H9 (cell line): ENCODE results near the gene FAM204A. TPM values are rescaled to one million over a fixed set of nuclear protein-coding genes. Genes with fewer than 3 reads are reported as not detected.
A peak's percentile ranks its signal among the peaks of the same experiment; 100 is the strongest.

Source experiments
- DNase-seq: peaks from one replicate; pipeline ENCODE4 v3.0.0-alpha.2; 2017
- H2AFZ ChIP-seq: one replicate; pipeline ENCODE4 v1.6.1; 2013; ENCODE audit warnings: mild to moderate bottlenecking, low read length, control low read depth, moderate library complexity
- H2AK5ac ChIP-seq: 2 replicates; pipeline ENCODE4 v1.6.1; 2013; ENCODE audit warnings: low read length, control low read depth, mixed read lengths; ENCODE audit not compliant: insufficient read length
- H2BK120ac ChIP-seq: one replicate; pipeline ENCODE4 v1.6.1; 2013; ENCODE audit warnings: low read depth, mild to moderate bottlenecking, low read length, control low read depth, inconsistent platforms; ENCODE audit not compliant: poor library complexity, severe bottlenecking
- H2BK12ac ChIP-seq: 2 replicates; pipeline ENCODE4 v1.6.1; 2013; ENCODE audit warnings: low read length, control low read depth, mixed read lengths, low read depth; ENCODE audit not compliant: insufficient read length
- H2BK15ac ChIP-seq: 2 replicates; pipeline ENCODE4 v1.6.1; 2013; ENCODE audit warnings: low read depth, low read length, control low read depth
- H2BK20ac ChIP-seq: one replicate; pipeline ENCODE4 v1.6.1; 2013; ENCODE audit warnings: low read depth, mild to moderate bottlenecking, low read length, control low read depth, inconsistent platforms; ENCODE audit not compliant: poor library complexity, severe bottlenecking
- H2BK5ac ChIP-seq: 2 replicates; pipeline ENCODE4 v1.6.1; 2013; ENCODE audit warnings: low read length, control low read depth, mixed read lengths; ENCODE audit not compliant: insufficient read length
- H3K14ac ChIP-seq: 2 replicates; pipeline ENCODE4 v1.6.1; 2013; ENCODE audit warnings: low read length, control low read depth; ENCODE audit not compliant: insufficient read depth
- H3K18ac ChIP-seq: 2 replicates; pipeline ENCODE4 v1.6.1; 2013; ENCODE audit warnings: low read depth, mild to moderate bottlenecking, mixed read lengths, low read length, control low read depth; ENCODE audit not compliant: insufficient read length
- H3K23ac ChIP-seq: 2 replicates; pipeline ENCODE4 v1.6.1; 2013; ENCODE audit warnings: low read length, control low read depth, mixed read lengths, low read depth; ENCODE audit not compliant: insufficient read length
- H3K23me2 ChIP-seq: 2 replicates; pipeline ENCODE4 v1.6.1; 2013; ENCODE audit warnings: low read depth, mild to moderate bottlenecking, mixed read lengths, low read length, control low read depth; ENCODE audit not compliant: insufficient read length, poor library complexity, severe bottlenecking
- H3K27ac ChIP-seq: 2 replicates; pipeline ENCODE4 v1.5.1; 2013; ENCODE audit warnings: low read length, control low read depth, mixed read lengths, low read depth; ENCODE audit not compliant: insufficient read length
- H3K27me3 ChIP-seq: 2 replicates; pipeline ENCODE4 v1.6.1; 2013; ENCODE audit warnings: low read length, control low read depth, inconsistent platforms; ENCODE audit not compliant: insufficient read depth
- H3K4ac ChIP-seq: 2 replicates; pipeline ENCODE4 v1.6.1; 2013; ENCODE audit warnings: low read depth, mild to moderate bottlenecking, control low read depth, inconsistent platforms, low read length, moderate library complexity
- H3K4me1 ChIP-seq: 2 replicates; pipeline ENCODE4 v1.6.1; 2013; ENCODE audit warnings: low read length, control low read depth, inconsistent platforms; ENCODE audit not compliant: insufficient read depth
- H3K4me2 ChIP-seq: 2 replicates; pipeline ENCODE4 v1.6.1; 2013; ENCODE audit warnings: low read length, control low read depth, mixed read lengths; ENCODE audit not compliant: insufficient read length, insufficient read depth
- H3K56ac ChIP-seq: 2 replicates; pipeline ENCODE4 v1.6.1; 2013; ENCODE audit warnings: low read depth, mild to moderate bottlenecking, mixed read lengths, low read length, control low read depth; ENCODE audit not compliant: insufficient read length
- H3K79me1 ChIP-seq: 2 replicates; pipeline ENCODE4 v1.6.1; 2013; ENCODE audit warnings: low read depth, mild to moderate bottlenecking, moderate library complexity, low read length, control low read depth, inconsistent platforms; ENCODE audit not compliant: insufficient read depth, poor library complexity, severe bottlenecking
- H3K79me2 ChIP-seq: 2 replicates; pipeline ENCODE4 v1.6.1; 2013; ENCODE audit warnings: low read length, control low read depth, inconsistent platforms; ENCODE audit not compliant: insufficient read depth
- H3K9ac ChIP-seq: 2 replicates; pipeline ENCODE4 v1.6.1; 2013; ENCODE audit warnings: low read length, control low read depth, mixed read lengths; ENCODE audit not compliant: insufficient read length; ENCODE audit errors: extremely low read depth
- H3K9me3 ChIP-seq: one replicate; pipeline ENCODE4 v1.6.1; 2013; ENCODE audit warnings: low read depth, low read length, inconsistent platforms; ENCODE audit not compliant: control insufficient read depth
- H3T11ph ChIP-seq: one replicate; pipeline ENCODE4 v1.6.1; 2013; ENCODE audit warnings: mild to moderate bottlenecking, low read length, control low read depth, inconsistent platforms
- H4K20me1 ChIP-seq: one replicate; pipeline ENCODE4 v1.6.1; 2013; ENCODE audit not compliant: control insufficient read depth, insufficient read length, insufficient read depth
- H4K5ac ChIP-seq: 2 replicates; pipeline ENCODE4 v1.6.1; 2013; ENCODE audit warnings: low read depth, mild to moderate bottlenecking, mixed read lengths, low read length, control low read depth; ENCODE audit not compliant: insufficient read length
- H4K8ac ChIP-seq: replicated peaks from 2 replicates; pipeline ENCODE4 v1.6.1; 2013; ENCODE audit warnings: low read length, control low read depth, mixed read lengths, low read depth; ENCODE audit not compliant: insufficient read length
- H4K91ac ChIP-seq: 2 replicates; pipeline ENCODE4 v1.6.1; 2013; ENCODE audit warnings: low read depth, mild to moderate bottlenecking, moderate library complexity, mixed read lengths, low read length, control low read depth; ENCODE audit not compliant: insufficient read length
- H3K27ac Mint-ChIP-seq, 3 experiments: 2 replicates in 2 of 3; 3 replicates in 1 of 3; pipeline ENCODE4 v1.8.0; 2020 to 2021; ENCODE audit warnings: mixed read lengths in 3 of 3, mild to moderate bottlenecking in 1 of 3, moderate library complexity in 1 of 3
- H3K27me3 Mint-ChIP-seq: 2 replicates; pipeline ENCODE4 v1.8.0; 2021; ENCODE audit warnings: low read depth, mild to moderate bottlenecking, moderate library complexity, mixed read lengths
- H3K36me3 Mint-ChIP-seq, 3 experiments: 2 replicates in 2 of 3; 3 replicates in 1 of 3; pipeline ENCODE4 v1.8.0; 2020 to 2021; ENCODE audit warnings: low read depth in 3 of 3, mixed read lengths in 3 of 3; ENCODE audit not compliant: insufficient read depth in 1 of 3
- H3K4me1 Mint-ChIP-seq, 2 experiments: 2 replicates each; pipeline ENCODE4 v1.8.0; 2020; ENCODE audit warnings: mixed read lengths in 2 of 2
- H3K4me3 Mint-ChIP-seq, 2 experiments: 2 replicates in 1 of 2; 3 replicates in 1 of 2; pipeline ENCODE4 v1.8.0; 2020 to 2021; ENCODE audit warnings: mild to moderate bottlenecking in 2 of 2, mixed read lengths in 2 of 2, moderate library complexity in 1 of 2
- H3K9me3 Mint-ChIP-seq, 2 experiments: 2 replicates in 1 of 2; 3 replicates in 1 of 2; pipeline ENCODE4 v1.8.0; 2020; ENCODE audit warnings: mild to moderate bottlenecking in 2 of 2, mixed read lengths in 2 of 2, moderate library complexity in 1 of 2
- WGBS: extraction: QIAGEN DNeasy Blood & Tissue Kit; methylation state at CpG from one replicate; pipeline ENCODE4 v1.1.7; 2013; ENCODE audit warnings: missing lambda C conversion rate, low lambda C conversion rate, mixed read lengths; ENCODE audit not compliant: insufficient read length; ENCODE audit errors: extremely low coverage; 5-methylcytosine and 5-hydroxymethylcytosine counted together
- long read RNA-seq: library from polyadenylated mRNA; unstranded; transcript quantifications from one replicate; pipeline ENCODE4 v2.0.0, GENCODE V29; 2020
- total RNA-seq: library from RNA; stranded (reverse); gene quantifications from 2 replicates; pipeline ENCODE4 v1.2.1, GENCODE V29; 2021
- TF ChIP-seq, protein P1 (sequence below): fragments of 200-600 bp; sonication (generic); conservative IDR thresholded peaks from 3 replicates; pipeline ENCODE4 v1.8.0; 2021; ENCODE audit warnings: antibody characterized with exemption, mild to moderate bottlenecking

The FAM204A gene
- 41.0 and 42.5 TPM in 2 replicates for total RNA-seq
- long read RNA-seq, full-length matches to known transcripts = 35 of 57 reads
- long read RNA-seq, partial matches to known transcripts = 10 of 57 reads
- long read RNA-seq, other reads (novel, unspliced or antisense) = 12 of 57 reads

DNA sequence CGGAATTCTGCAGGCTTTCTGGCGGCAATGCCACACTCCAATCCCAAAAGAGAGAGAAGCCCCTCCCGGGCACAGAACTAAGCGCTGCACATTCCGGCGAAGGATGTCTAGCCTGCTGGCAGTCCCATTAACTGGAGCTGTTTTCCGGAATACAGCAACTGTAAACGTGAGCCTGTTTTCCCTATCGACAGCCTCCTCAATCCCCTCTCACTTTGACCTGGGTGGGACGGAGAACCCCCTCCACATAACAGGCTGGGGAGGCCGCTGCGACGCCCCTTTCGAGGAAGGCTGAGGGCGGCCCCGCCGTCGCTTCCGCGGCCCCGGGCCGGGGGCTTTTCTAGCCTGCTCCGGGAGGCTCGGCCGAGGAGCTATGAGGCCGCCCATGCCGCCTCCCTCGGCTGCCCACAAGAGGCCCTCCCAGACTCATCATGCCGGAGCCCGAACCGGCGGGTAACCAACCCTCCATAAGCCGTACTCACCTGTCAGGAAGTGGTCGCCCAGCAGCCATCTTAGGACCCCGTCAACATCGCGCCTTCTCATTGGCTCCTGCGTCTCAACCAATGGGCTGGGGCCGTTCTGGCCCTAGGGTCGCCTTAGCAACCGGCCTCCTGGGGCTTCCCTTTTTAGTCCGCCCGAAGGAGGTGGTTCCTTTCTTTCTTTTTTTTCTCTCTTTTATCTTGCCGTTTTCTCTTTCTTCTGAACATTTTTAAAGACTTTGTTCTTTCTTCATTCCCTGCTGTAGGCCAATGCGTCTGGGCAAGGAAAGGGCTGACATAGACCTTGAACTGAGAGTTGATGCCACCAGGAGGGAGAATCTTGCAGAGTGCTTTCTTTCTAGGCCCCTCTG lies at the start of gene FAM204A:
FAM204A (minus strand) TSS at position 534 of the 847 bp plus-strand sequence. CDS start 5,909 bp downstream, outside the sequence.
- Histone ChIP-seq H4K20me1 (no peaks in the 10 kb centered on the region), H2BK5ac (no peak within 1 kb of the TSS), H3K9me3 (no peaks in the 10 kb centered on the region), H3K27ac (no peak within 1 kb of the TSS), H3K4ac (no peak within 1 kb of the TSS), H3K79me1 (no peaks in the 10 kb centered on the region), H2AFZ (peak within 1 kb of the TSS; percentile 100), H3K4me1 (0 out of 2 replicates have a peak, but pooled peaks cover 3% of the 10 kb centered on the region), H2BK12ac (no peak within 1 kb of the TSS), H3K18ac (no peak within 1 kb of the TSS), H3K4me2 (peak within 1 kb of the TSS; percentile 92), H3K23me2 (peaks cover 6% of the 10 kb centered on the region), H4K91ac (no peak within 1 kb of the TSS), H2AK5ac (no peak within 1 kb of the TSS), H2BK15ac (no peak within 1 kb of the TSS), H3K14ac (no peak within 1 kb of the TSS), H2BK20ac (no peak within 1 kb of the TSS), H3K79me2 (no peaks in the 10 kb centered on the region; the same call in 1 of the 2 replicates), H2BK120ac (no peak within 1 kb of the TSS), H4K5ac (no peak within 1 kb of the TSS), H3K9ac (peak within 1 kb of the TSS; percentile 77), H3K27me3 (no peaks in the 10 kb centered on the region), H4K8ac (no peak within 1 kb of the TSS), H3K23ac (no peak within 1 kb of the TSS), H3T11ph (no peak within 1 kb of the TSS), H3K56ac (no peak within 1 kb of the TSS)
- peak within 1 kb of the TSS; percentile 71 to 96 (median 82); a peak in 4 of 7 replicates for H3K27ac Mint-ChIP-seq
- DNase-seq = peak; percentile 94
- peaks cover 8 to 13% of the 10 kb centered on the region in 2 experiments; a peak in 3 of 4 replicates for H3K4me1 Mint-ChIP-seq
- TF ChIP-seq, protein P1, sequence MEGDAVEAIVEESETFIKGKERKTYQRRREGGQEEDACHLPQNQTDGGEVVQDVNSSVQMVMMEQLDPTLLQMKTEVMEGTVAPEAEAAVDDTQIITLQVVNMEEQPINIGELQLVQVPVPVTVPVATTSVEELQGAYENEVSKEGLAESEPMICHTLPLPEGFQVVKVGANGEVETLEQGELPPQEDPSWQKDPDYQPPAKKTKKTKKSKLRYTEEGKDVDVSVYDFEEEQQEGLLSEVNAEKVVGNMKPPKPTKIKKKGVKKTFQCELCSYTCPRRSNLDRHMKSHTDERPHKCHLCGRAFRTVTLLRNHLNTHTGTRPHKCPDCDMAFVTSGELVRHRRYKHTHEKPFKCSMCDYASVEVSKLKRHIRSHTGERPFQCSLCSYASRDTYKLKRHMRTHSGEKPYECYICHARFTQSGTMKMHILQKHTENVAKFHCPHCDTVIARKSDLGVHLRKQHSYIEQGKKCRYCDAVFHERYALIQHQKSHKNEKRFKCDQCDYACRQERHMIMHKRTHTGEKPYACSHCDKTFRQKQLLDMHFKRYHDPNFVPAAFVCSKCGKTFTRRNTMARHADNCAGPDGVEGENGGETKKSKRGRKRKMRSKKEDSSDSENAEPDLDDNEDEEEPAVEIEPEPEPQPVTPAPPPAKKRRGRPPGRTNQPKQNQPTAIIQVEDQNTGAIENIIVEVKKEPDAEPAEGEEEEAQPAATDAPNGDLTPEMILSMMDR = no peak
- H3K36me3 Mint-ChIP-seq = no peaks in the 10 kb centered on the region; a peak in 1 of 7 replicates
- WGBS = no CpG with 5 or more reads among the region's 45 CpGs
- H3K4me3 Mint-ChIP-seq = peak within 1 kb of the TSS; percentile 92 to 94
- H3K9me3 Mint-ChIP-seq = no peaks in the 10 kb centered on the region; a peak in 1 of 5 replicates
- H3K27me3 Mint-ChIP-seq = peaks cover 4% of the 10 kb centered on the region; the same call in 1 of the 2 replicates
